ENCODE data around the gene TRIM24.

The TRIM24 gene

GRCh38 chr7:138542183-138542582 is 82.1 kb downstream of the TRIM24 start:
- no peak for DNase-seq

- no peak for DNase-seq
Measured at GRCh38 chr7:138543739-138544138, 83.7 kb downstream of the TRIM24 start.

- DNase-seq: no peak
Measured at GRCh38 chr7:138545123-138545522, 85.1 kb downstream of the TRIM24 start.

GRCh38 chr7:138546064-138546619 is 86.1 kb downstream of the TRIM24 start:
- no peak for DNase-seq

- DNase-seq: no peak
Measured at GRCh38 chr7:138546829-138547228, 86.8 kb downstream of the TRIM24 start.

GRCh38 chr7:138549082-138549481 is 89.0 kb downstream of the TRIM24 start:
- DNase-seq: no peak

GRCh38 chr7:138550337-138550736 is 90.3 kb downstream of the TRIM24 start:
- no peak for DNase-seq

GRCh38 chr7:138551102-138551501 is 91.0 kb downstream of the TRIM24 start:
- DNase-seq: no peak

GRCh38 chr7:138553805-138554204 is 93.7 kb downstream of the TRIM24 start:
- DNase-seq: no peak

- DNase-seq: no peak
Measured at GRCh38 chr7:138554674-138555073, 94.6 kb downstream of the TRIM24 start.

GRCh38 chr7:138555684-138556083 is 95.6 kb downstream of the TRIM24 start:
- no peak for DNase-seq

- no peak for DNase-seq
Measured at GRCh38 chr7:138556771-138557484, 96.9 kb downstream of the TRIM24 start.

GRCh38 chr7:138559448-138559847 is 99.4 kb downstream of the TRIM24 start:
- DNase-seq: no peak

- no peak for DNase-seq
Measured at GRCh38 chr7:138563808-138564207, 103.7 kb downstream of the TRIM24 start.

- no peak for DNase-seq
Measured at GRCh38 chr7:138564365-138564764, 104.3 kb downstream of the TRIM24 start.

- peak; percentile 6 for DNase-seq
Measured at GRCh38 chr7:138565071-138565450, 105.0 kb downstream of the TRIM24 start.

GRCh38 chr7:138565451-138566114 is 105.5 kb downstream of the TRIM24 start:
- peak; percentile 62 for DNase-seq

- no peak for DNase-seq
Measured at GRCh38 chr7:138568655-138569054, 108.6 kb downstream of the TRIM24 start.

GRCh38 chr7:138569418-138569817 is 109.4 kb downstream of the TRIM24 start:
- no peak for DNase-seq

GRCh38 chr7:138570715-138571114 is 110.7 kb downstream of the TRIM24 start:
- no peak for DNase-seq

GRCh38 chr7:138573741-138574140 is 113.7 kb downstream of the TRIM24 start:
- no peak for DNase-seq

GRCh38 chr7:138575897-138576428 is 115.9 kb downstream of the TRIM24 start:
- no peak for DNase-seq

- DNase-seq: no peak
Measured at GRCh38 chr7:138579136-138579535, 119.1 kb downstream of the TRIM24 start.

GRCh38 chr7:138579671-138580070 is 119.6 kb downstream of the TRIM24 start:
- no peak for DNase-seq

All from suppressor macrophage treated with lipopolysaccharide for 4 hours (primary cell).